Stimulated activated memory B cell treated with anti-CD40 and anti-IgM and Interleukin-4, amounts not matched to agents 10 μg/mL and 1 μg/mL and 100 μg/mL, for 72 hours (primary cell): Measurements from ENCODE around the gene CR1.
"Not testable (repeated sequence)": the region's sequence is repeated elsewhere in the genome, so short reads cannot be mapped to it uniquely, and the experiment has no call there.

Experiments
- ATAC-seq: fragments of 150-1000 bp; cut with Tn5 transposase; 2 replicates; pipeline ENCODE4 v1.10.0; 2021
- H3K27ac Mint-ChIP-seq: one replicate; pipeline ENCODE4 v1.8.0; 2022; ENCODE audit warnings: mild to moderate bottlenecking, mixed read lengths
- H3K27me3 Mint-ChIP-seq: one replicate; pipeline ENCODE4 v1.8.0; 2022; ENCODE audit warnings: mixed read lengths
- H3K36me3 Mint-ChIP-seq: one replicate; pipeline ENCODE4 v1.8.0; 2022; ENCODE audit warnings: mixed read lengths
- H3K4me1 Mint-ChIP-seq: one replicate; pipeline ENCODE4 v1.8.0; 2022; ENCODE audit warnings: mixed read lengths
- H3K4me3 Mint-ChIP-seq: one replicate; pipeline ENCODE4 v1.8.0; 2022; ENCODE audit warnings: mild to moderate bottlenecking, moderate library complexity, mixed read lengths
- H3K9me3 Mint-ChIP-seq: one replicate; pipeline ENCODE4 v1.8.0; 2022; ENCODE audit warnings: mixed read lengths

CR1 gene

GRCh38 chr1:207603777-207604176, 107.8 kb downstream of the CR1 start:
- Mint-ChIP-seq H3K4me1 (no peaks in the 10 kb centered on the region), H3K36me3 (peaks cover 11% of the 10 kb centered on the region), H3K27me3 (no peaks in the 10 kb centered on the region), H3K27ac (no peak overlapping the region), H3K9me3 (no peaks in the 10 kb centered on the region), H3K4me3 (no peak overlapping the region)
- ATAC-seq, result no peak

- H3K9me3 Mint-ChIP-seq, result no peaks in the 10 kb centered on the region
- peaks cover 18% of the 10 kb centered on the region for H3K36me3 Mint-ChIP-seq
- no peak for ATAC-seq
- H3K27me3 Mint-ChIP-seq, result no peaks in the 10 kb centered on the region
- H3K4me3 Mint-ChIP-seq, result no peak overlapping the region
- no peak overlapping the region for H3K27ac Mint-ChIP-seq
- no peaks in the 10 kb centered on the region for H3K4me1 Mint-ChIP-seq
These were observed 109.7 kb downstream of the CR1 start for GRCh38 chr1:207605444-207606361.

- no peaks in the 10 kb centered on the region for H3K4me1 Mint-ChIP-seq
- no peak overlapping the region for H3K4me3 Mint-ChIP-seq
- H3K36me3 Mint-ChIP-seq, result peaks cover 23% of the 10 kb centered on the region
- ATAC-seq, result no peak
- H3K9me3 Mint-ChIP-seq, result no peaks in the 10 kb centered on the region
- no peaks in the 10 kb centered on the region for H3K27me3 Mint-ChIP-seq
- H3K27ac Mint-ChIP-seq, result no peak overlapping the region
These were observed 110.4 kb downstream of the CR1 start for GRCh38 chr1:207606362-207606755.

- no peaks in the 10 kb centered on the region for H3K27me3 Mint-ChIP-seq
- H3K4me1 Mint-ChIP-seq, result no peaks in the 10 kb centered on the region
- H3K4me3 Mint-ChIP-seq, result no peak overlapping the region
- no peak overlapping the region for H3K27ac Mint-ChIP-seq
- no peak for ATAC-seq
- peaks cover 48% of the 10 kb centered on the region for H3K36me3 Mint-ChIP-seq
- H3K9me3 Mint-ChIP-seq, result no peaks in the 10 kb centered on the region
These were observed 116.8 kb downstream of the CR1 start for GRCh38 chr1:207612762-207613161.

- peak; percentile 84 for ATAC-seq
- Mint-ChIP-seq H3K4me3 (no peak overlapping the region), H3K4me1 (peaks cover 7% of the 10 kb centered on the region), H3K36me3 (peaks cover 11% of the 10 kb centered on the region), H3K27ac (no peak overlapping the region), H3K9me3 (no peaks in the 10 kb centered on the region), H3K27me3 (no peaks in the 10 kb centered on the region)
These were observed 124.0 kb downstream of the CR1 start for GRCh38 chr1:207619871-207620542.

GRCh38 chr1:207620543-207620893, 124.6 kb downstream of the CR1 start:
- Mint-ChIP-seq H3K27ac (no peak overlapping the region), H3K4me3 (no peak overlapping the region), H3K36me3 (peaks cover 16% of the 10 kb centered on the region), H3K9me3 (no peaks in the 10 kb centered on the region), H3K27me3 (no peaks in the 10 kb centered on the region), H3K4me1 (peaks cover 7% of the 10 kb centered on the region)
- ATAC-seq, result no peak

GRCh38 chr1:207625504-207626071, 129.6 kb downstream of the CR1 start:
- not testable (repeated sequence) for H3K4me3 Mint-ChIP-seq, H3K9me3 Mint-ChIP-seq, H3K27me3 Mint-ChIP-seq, H3K27ac Mint-ChIP-seq, H3K4me1 Mint-ChIP-seq, ATAC-seq
- H3K36me3 Mint-ChIP-seq, result peaks cover 23% of the 10 kb centered on the region

GRCh38 chr1:207626972-207627337, 131.0 kb downstream of the CR1 start:
- H3K27ac Mint-ChIP-seq, result no peak overlapping the region
- H3K9me3 Mint-ChIP-seq, result no peaks in the 10 kb centered on the region
- H3K4me1 Mint-ChIP-seq, result no peaks in the 10 kb centered on the region
- no peaks in the 10 kb centered on the region for H3K27me3 Mint-ChIP-seq
- H3K36me3 Mint-ChIP-seq, result peaks cover 36% of the 10 kb centered on the region
- no peak overlapping the region for H3K4me3 Mint-ChIP-seq
- ATAC-seq, result no peak

- no peak for ATAC-seq
- no peak overlapping the region for H3K27ac Mint-ChIP-seq
- no peaks in the 10 kb centered on the region for H3K27me3 Mint-ChIP-seq
- H3K9me3 Mint-ChIP-seq, result no peaks in the 10 kb centered on the region
- H3K4me1 Mint-ChIP-seq, result no peaks in the 10 kb centered on the region
- peaks cover 40% of the 10 kb centered on the region for H3K36me3 Mint-ChIP-seq
- H3K4me3 Mint-ChIP-seq, result no peak overlapping the region
These were observed 131.5 kb downstream of the CR1 start for GRCh38 chr1:207627496-207627895.

GRCh38 chr1:207628776-207629175, 132.8 kb downstream of the CR1 start:
- Mint-ChIP-seq H3K27me3 (no peaks in the 10 kb centered on the region), H3K4me1 (no peaks in the 10 kb centered on the region), H3K9me3 (no peaks in the 10 kb centered on the region), H3K4me3 (no peak overlapping the region), H3K36me3 (peaks cover 45% of the 10 kb centered on the region), H3K27ac (no peak overlapping the region)
- ATAC-seq, result no peak

- no peak overlapping the region for H3K27ac Mint-ChIP-seq
- no peak overlapping the region for H3K4me3 Mint-ChIP-seq
- peaks cover 42% of the 10 kb centered on the region for H3K36me3 Mint-ChIP-seq
- H3K27me3 Mint-ChIP-seq, result no peaks in the 10 kb centered on the region
- no peak for ATAC-seq
- H3K4me1 Mint-ChIP-seq, result no peaks in the 10 kb centered on the region
- H3K9me3 Mint-ChIP-seq, result no peaks in the 10 kb centered on the region
These were observed 135.2 kb downstream of the CR1 start for GRCh38 chr1:207631137-207631536.

- Mint-ChIP-seq H3K9me3 (no peaks in the 10 kb centered on the region), H3K4me1 (no peaks in the 10 kb centered on the region), H3K36me3 (peaks cover 42% of the 10 kb centered on the region), H3K27me3 (no peaks in the 10 kb centered on the region), H3K27ac (no peak overlapping the region), H3K4me3 (no peak overlapping the region)
- ATAC-seq, result no peak
These were observed 137.3 kb downstream of the CR1 start for GRCh38 chr1:207633226-207633625.

- H3K9me3 Mint-ChIP-seq, H3K4me1 Mint-ChIP-seq, ATAC-seq, H3K4me3 Mint-ChIP-seq, H3K27ac Mint-ChIP-seq, H3K27me3 Mint-ChIP-seq: not testable (repeated sequence)
- H3K36me3 Mint-ChIP-seq, result peaks cover 42% of the 10 kb centered on the region
These were observed 137.8 kb downstream of the CR1 start for GRCh38 chr1:207633699-207634289.

GRCh38 chr1:207634293-207634692, 138.3 kb downstream of the CR1 start:
- H3K27me3 Mint-ChIP-seq, H3K4me3 Mint-ChIP-seq, H3K9me3 Mint-ChIP-seq, ATAC-seq, H3K4me1 Mint-ChIP-seq, H3K27ac Mint-ChIP-seq: not testable (repeated sequence)
- H3K36me3 Mint-ChIP-seq, result peaks cover 43% of the 10 kb centered on the region

- H3K9me3 Mint-ChIP-seq, H3K27ac Mint-ChIP-seq, ATAC-seq, H3K4me3 Mint-ChIP-seq, H3K4me1 Mint-ChIP-seq, H3K27me3 Mint-ChIP-seq: not testable (repeated sequence)
- H3K36me3 Mint-ChIP-seq, result peaks cover 45% of the 10 kb centered on the region
These were observed 139.7 kb downstream of the CR1 start for GRCh38 chr1:207635569-207636186.
